GOT3 (cell line): Measurements from ENCODE around the gene ZBTB20.

Experiments used
- DNase-seq: peaks from one replicate; lab custom pipeline; 2025; ENCODE audit warnings: mixed read lengths; lab: John Stamatoyannopoulos, UW

ZBTB20 gene

GRCh38 chr3:114572364-114573062, 574.6 kb downstream of the ZBTB20 start:
- DNase-seq: no peak

- DNase-seq: no peak
Observed at GRCh38 chr3:114571363-114571762, 575.7 kb downstream of the ZBTB20 start.

GRCh38 chr3:114569186-114569585, 577.9 kb downstream of the ZBTB20 start:
- no peak for DNase-seq

- DNase-seq: no peak
Observed at GRCh38 chr3:114567771-114568170, 579.3 kb downstream of the ZBTB20 start.

- DNase-seq: no peak
Observed at GRCh38 chr3:114566767-114567166, 580.3 kb downstream of the ZBTB20 start.

GRCh38 chr3:114566162-114566755, 580.8 kb downstream of the ZBTB20 start:
- no peak for DNase-seq

GRCh38 chr3:114565216-114565615, 581.9 kb downstream of the ZBTB20 start:
- no peak for DNase-seq

GRCh38 chr3:114563720-114564119, 583.4 kb downstream of the ZBTB20 start:
- DNase-seq: no peak

- no peak for DNase-seq
Observed at GRCh38 chr3:114562557-114562956, 584.5 kb downstream of the ZBTB20 start.

- no peak for DNase-seq
Observed at GRCh38 chr3:114558271-114558670, 588.8 kb downstream of the ZBTB20 start.

- DNase-seq: no peak
Observed at GRCh38 chr3:114557791-114558190, 589.3 kb downstream of the ZBTB20 start.

GRCh38 chr3:114556657-114557213, 590.4 kb downstream of the ZBTB20 start:
- no peak for DNase-seq

- no peak for DNase-seq
Observed at GRCh38 chr3:114554731-114555130, 592.4 kb downstream of the ZBTB20 start.

- no peak for DNase-seq
Observed at GRCh38 chr3:114553949-114554593, 593.0 kb downstream of the ZBTB20 start.

- DNase-seq: no peak
Observed at GRCh38 chr3:114552527-114552812, 594.6 kb downstream of the ZBTB20 start.

- DNase-seq: no peak
Observed at GRCh38 chr3:114551770-114552526, 595.1 kb downstream of the ZBTB20 start.

GRCh38 chr3:114550165-114550564, 596.9 kb downstream of the ZBTB20 start:
- DNase-seq: no peak

- DNase-seq: no peak
Observed at GRCh38 chr3:114545193-114545592, 601.9 kb downstream of the ZBTB20 start.

GRCh38 chr3:114542359-114542758, 604.7 kb downstream of the ZBTB20 start:
- no peak for DNase-seq

- DNase-seq: no peak
Observed at GRCh38 chr3:114539525-114539924, 607.6 kb downstream of the ZBTB20 start.

- no peak for DNase-seq
Observed at GRCh38 chr3:114538211-114538610, 608.9 kb downstream of the ZBTB20 start.

GRCh38 chr3:114528517-114528916, 618.6 kb downstream of the ZBTB20 start:
- DNase-seq: no peak
